B cell (primary cell): Measurements from ENCODE around the gene PRRG2. TPM values are rescaled to one million over a fixed set of nuclear protein-coding genes. Genes with fewer than 3 reads are reported as not detected.

Source experiments
- ATAC-seq: fragments of 200-7000 bp; cut with Tn5 transposase; one replicate; pipeline ENCODE4 v1.10.0; 2021; ENCODE audit warnings: low read depth, mild to moderate bottlenecking, moderate number of reproducible peaks, moderate library complexity
- CTCF ChIA-PET: fragments of 350-600 bp; sonication (Branson Sonifier 250); formaldehyde crosslinking; loops from one replicate; lab custom pipeline; 2021; ENCODE audit warnings: antibody characterized with exemption, inconsistent platforms; lab: Charles Lee
- POLR2A ChIA-PET: fragments of 350-600 bp; sonication (Branson Sonifier 250); formaldehyde crosslinking; loops from one replicate; lab custom pipeline; 2021; ENCODE audit warnings: antibody characterized with exemption; lab: Charles Lee
- DNase-seq: peaks from one replicate; pipeline ENCODE4 v3.0.0; 2013
- H2AFZ ChIP-seq: 2 replicates; pipeline ENCODE4 v1.6.1; 2012; ENCODE audit warnings: mild to moderate bottlenecking, low read depth, low read length; ENCODE audit not compliant: insufficient read depth, poor library complexity, severe bottlenecking
- H3K27ac ChIP-seq, 2 donors: 1 replicate in 1 of 2; 2 replicates in 1 of 2; pipeline ENCODE4 v1.5.1; 2012 to 2013; ENCODE audit warnings: low read length in 2 of 2, mild to moderate bottlenecking in 2 of 2, moderate library complexity in 1 of 2
- H3K27me3 ChIP-seq, 4 experiments: fragments of 200-600 bp in 1 of 4; sonication (generic) in 1 of 4; replicated peaks in 1 of 4; 1 replicate in 2 of 4; 2 replicates in 2 of 4; pipeline versions ENCODE4 v1.6.1 to v1.7.0; 2013 to 2016; ENCODE audit warnings: low read length in 3 of 4, mild to moderate bottlenecking in 2 of 4, mixed read lengths in 1 of 4, moderate library complexity in 1 of 4; ENCODE audit not compliant: insufficient read depth in 4 of 4, control insufficient read depth in 3 of 4; ENCODE audit errors: control extremely low read depth in 1 of 4
- H3K36me3 ChIP-seq, 2 experiments: replicated peaks in 1 of 2; 1 replicate in 1 of 2; 2 replicates in 1 of 2; pipeline versions ENCODE4 v1.6.1 to v1.7.1; 2013; ENCODE audit warnings: low read length in 1 of 2; ENCODE audit not compliant: insufficient read depth in 2 of 2, control insufficient read depth in 1 of 2; ENCODE audit errors: control extremely low read depth in 1 of 2, extremely low read depth in 1 of 2
- H3K4me1 ChIP-seq, 2 donors: fragments of 200-600 bp in 1 of 2; sonication (generic) in 1 of 2; 1 replicate in 1 of 2; 2 replicates in 1 of 2; pipeline versions ENCODE4 v1.5.1 to v1.6.1; 2013 to 2017; ENCODE audit warnings: low read length in 2 of 2; ENCODE audit not compliant: control insufficient read depth in 2 of 2, insufficient read depth in 2 of 2
- H3K4me2 ChIP-seq: replicated peaks from 2 replicates; pipeline ENCODE3; 2012; ENCODE audit warnings: mild to moderate bottlenecking, low read depth, low read length; ENCODE audit not compliant: poor library complexity, severe bottlenecking
- H3K4me3 ChIP-seq, 5 experiments: fragments of 200-600 bp in 1 of 5; sonication (generic) in 1 of 5; 1 replicate in 3 of 5; 2 replicates in 2 of 5; pipeline versions ENCODE4 v1.5.1 to v1.7.0; 2011 to 2016; ENCODE audit warnings: low read length in 4 of 5, mild to moderate bottlenecking in 4 of 5, low read depth in 2 of 5, control low read depth in 1 of 5, moderate library complexity in 1 of 5; ENCODE audit not compliant: insufficient read depth in 1 of 5; ENCODE audit errors: control extremely low read depth in 1 of 5, extremely low read depth in 1 of 5
- H3K79me2 ChIP-seq: fragments of 200-600 bp; sonication (generic); one replicate; pipeline ENCODE4 v1.6.0; 2016; ENCODE audit warnings: low read length; ENCODE audit not compliant: control insufficient read depth, insufficient read depth
- H3K9ac ChIP-seq: fragments of 200-600 bp; sonication (generic); 2 replicates; pipeline ENCODE4 v1.6.1; 2017; ENCODE audit warnings: mild to moderate bottlenecking, low read length, moderate library complexity
- H3K9me3 ChIP-seq, 3 donors: one replicate each; pipeline versions ENCODE4 v1.6.1 to v1.7.1; 2013; ENCODE audit warnings: low read length in 2 of 3; ENCODE audit not compliant: control insufficient read depth in 2 of 3, insufficient read depth in 1 of 3; ENCODE audit errors: control extremely low read depth in 1 of 3
- H4K20me1 ChIP-seq: 2 replicates; pipeline ENCODE4 v1.6.0; 2012; ENCODE audit warnings: mild to moderate bottlenecking, low read length; ENCODE audit not compliant: insufficient read depth, control insufficient read depth, poor library complexity, severe bottlenecking
- H3K27ac Mint-ChIP-seq: one replicate; pipeline ENCODE4 v1.8.0; 2021; ENCODE audit warnings: mixed read lengths
- H3K27me3 Mint-ChIP-seq: one replicate; pipeline ENCODE4 v1.8.0; 2021; ENCODE audit warnings: mixed read lengths
- H3K4me1 Mint-ChIP-seq: one replicate; pipeline ENCODE4 v1.8.0; 2021; ENCODE audit warnings: mixed read lengths
- H3K4me3 Mint-ChIP-seq: one replicate; pipeline ENCODE4 v1.8.0; 2021; ENCODE audit warnings: mixed read lengths
- H3K9me3 Mint-ChIP-seq: one replicate; pipeline ENCODE4 v1.8.0; 2022; ENCODE audit warnings: mixed read lengths; ENCODE audit not compliant: insufficient read depth
- EZH2 ChIP-seq: IDR thresholded peaks from 2 replicates; pipeline ENCODE4 v1.6.1; 2012; ENCODE audit warnings: borderline replicate concordance, low read depth, mild to moderate bottlenecking, moderate library complexity, low read length; ENCODE audit not compliant: insufficient read depth, poor library complexity, severe bottlenecking
- WGBS: methylation state at CpG from one replicate; pipeline ENCODE4 v1.1.5; 2013; ENCODE audit warnings: missing lambda C conversion rate; ENCODE audit not compliant: insufficient coverage; 5-methylcytosine and 5-hydroxymethylcytosine counted together
- intact Hi-C: fragments of 100-400 bp; cut with micrococcal nuclease; formaldehyde crosslinking; loops from one replicate; pipeline ENCODE4 v1.10.0; 2022
- polyA plus RNA-seq: library from polyadenylated mRNA; depleted of rRNA; stranded (reverse); fragments of >200 nt; gene quantifications from 2 replicates; pipeline ENCODE4 v1.2.3, GENCODE V29; 2012
- total RNA-seq, 2 donors: library from RNA; stranded (reverse); fragments of 120-200 nt in 1 of 2; gene quantifications; 1 replicate in 1 of 2; 2 replicates in 1 of 2; pipeline versions ENCODE4 v1.2.3 to v1.2.4, GENCODE V29; 2013 to 2022
- TF ChIP-seq, protein P1 (sequence below): fragments of 200-600 bp; IDR thresholded peaks from one replicate; pipeline ENCODE4 v1.8.0; 2022; ENCODE audit warnings: antibody characterized with exemption, mild to moderate bottlenecking

Gene PRRG2
- total and polyA plus RNA-seq, 2 donors (not counting 1 experiment from before 2014, with no cell fraction given): 1.1 to 4.4 TPM

DNA sequence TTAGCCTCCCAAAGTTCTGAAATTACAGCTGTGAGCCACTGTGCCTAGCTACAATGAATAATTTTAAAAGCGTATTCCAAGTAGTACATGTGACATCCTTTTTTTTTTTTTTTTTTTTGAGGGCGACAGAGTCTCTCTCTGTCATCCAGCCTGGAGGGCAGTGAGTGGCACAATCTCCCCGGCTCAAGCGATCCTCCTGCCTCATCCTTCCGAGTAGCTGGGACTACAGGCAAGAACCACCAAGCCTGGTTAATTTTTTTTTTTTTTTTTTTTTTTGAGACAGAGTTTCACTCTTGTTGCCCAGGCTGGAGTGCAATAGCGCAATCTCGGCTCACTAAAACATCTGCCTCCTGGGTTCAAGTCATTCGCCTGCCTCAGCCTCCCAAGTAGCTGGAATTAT lies 6.1 kb downstream of the PRRG2 start:
- ChIA-PET POLR2A (interaction anchor here (0.6 to 0.7 kb wide), 4 partner anchors 33 to 1250 kb away, joined by 3 to 4 read pairs (median 4); no protein-coding TSS in a partner anchor), CTCF (interaction anchor here (0.6 to 1.2 kb wide), 3 partner anchors 14 to 42 kb away, joined by 3 to 4 read pairs (median 3); no protein-coding TSS in a partner anchor)
- no peaks in the 10 kb centered on the region for H3K36me3 ChIP-seq
- peaks cover 7% of the 10 kb centered on the region for H3K79me2 ChIP-seq
- DNase-seq: no peak
- H3K9me3 Mint-ChIP-seq: no peaks in the 10 kb centered on the region
- H2AFZ ChIP-seq: no peak overlapping the region
- 100% methylated on average over 1 of the region's 8 CpGs for WGBS
- H3K4me1 ChIP-seq: peaks cover 0 to 7% of the 10 kb centered on the region in 2 donors
- peaks cover 7% of the 10 kb centered on the region for H3K4me1 Mint-ChIP-seq
- TF ChIP-seq EZH2: no peak
- TF ChIP-seq, protein P1, sequence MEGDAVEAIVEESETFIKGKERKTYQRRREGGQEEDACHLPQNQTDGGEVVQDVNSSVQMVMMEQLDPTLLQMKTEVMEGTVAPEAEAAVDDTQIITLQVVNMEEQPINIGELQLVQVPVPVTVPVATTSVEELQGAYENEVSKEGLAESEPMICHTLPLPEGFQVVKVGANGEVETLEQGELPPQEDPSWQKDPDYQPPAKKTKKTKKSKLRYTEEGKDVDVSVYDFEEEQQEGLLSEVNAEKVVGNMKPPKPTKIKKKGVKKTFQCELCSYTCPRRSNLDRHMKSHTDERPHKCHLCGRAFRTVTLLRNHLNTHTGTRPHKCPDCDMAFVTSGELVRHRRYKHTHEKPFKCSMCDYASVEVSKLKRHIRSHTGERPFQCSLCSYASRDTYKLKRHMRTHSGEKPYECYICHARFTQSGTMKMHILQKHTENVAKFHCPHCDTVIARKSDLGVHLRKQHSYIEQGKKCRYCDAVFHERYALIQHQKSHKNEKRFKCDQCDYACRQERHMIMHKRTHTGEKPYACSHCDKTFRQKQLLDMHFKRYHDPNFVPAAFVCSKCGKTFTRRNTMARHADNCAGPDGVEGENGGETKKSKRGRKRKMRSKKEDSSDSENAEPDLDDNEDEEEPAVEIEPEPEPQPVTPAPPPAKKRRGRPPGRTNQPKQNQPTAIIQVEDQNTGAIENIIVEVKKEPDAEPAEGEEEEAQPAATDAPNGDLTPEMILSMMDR: no peak
- H4K20me1 ChIP-seq: peaks cover 6% of the 10 kb centered on the region
- no peak overlapping the region for H3K4me3 Mint-ChIP-seq
- H3K9me3 ChIP-seq: no peaks in the 10 kb centered on the region
- H3K27ac ChIP-seq: no peak overlapping the region
- no peaks in the 10 kb centered on the region for H3K27me3 ChIP-seq
- H3K27ac Mint-ChIP-seq: no peak overlapping the region
- ATAC-seq: no peak
- intact Hi-C loops: loop anchor here (10.0 kb wide), 1 partner anchor 438 kb away; the partner anchor contains the start of genes VRK3 and ZNF473
- no peak overlapping the region for H3K4me2 ChIP-seq
- no peak overlapping the region for H3K9ac ChIP-seq
- H3K4me3 ChIP-seq: no peak overlapping the region
- H3K27me3 Mint-ChIP-seq: no peaks in the 10 kb centered on the region

DNA sequence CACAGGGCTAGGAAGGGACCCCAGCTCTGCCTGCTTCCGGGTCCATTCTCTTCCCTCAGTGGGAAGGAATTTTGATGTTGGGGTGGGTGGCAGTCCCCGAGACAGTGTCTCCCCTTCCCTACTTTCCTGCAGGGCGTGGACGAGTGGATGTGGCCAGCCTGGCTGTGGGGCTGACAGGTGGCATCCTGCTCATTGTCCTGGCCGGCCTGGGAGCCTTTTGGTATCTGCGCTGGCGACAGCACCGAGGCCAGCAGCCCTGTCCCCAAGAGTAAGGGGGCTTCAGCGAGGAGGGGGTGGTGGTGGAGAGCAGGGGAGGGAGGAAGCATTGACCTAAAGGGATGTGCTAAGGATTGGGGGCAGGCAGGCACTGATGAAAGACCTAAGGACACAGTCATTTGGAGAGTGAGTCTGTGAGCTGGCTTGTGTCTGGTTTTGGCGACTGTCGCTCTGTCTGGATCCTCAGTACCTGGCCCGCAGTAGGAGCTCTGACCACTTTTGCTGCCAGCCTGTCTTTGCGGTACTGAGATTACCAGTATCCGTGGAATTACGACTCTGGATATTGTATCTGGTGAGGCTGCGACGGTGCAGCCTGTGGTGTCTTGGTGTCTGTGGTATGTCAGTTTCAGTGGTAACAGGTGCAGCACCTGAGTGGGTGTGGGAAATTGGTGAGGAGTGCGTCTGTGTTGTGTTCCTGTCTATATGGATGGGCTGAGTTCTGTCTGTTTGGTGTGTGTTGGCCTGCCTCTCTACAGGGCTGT lies 7.4 kb downstream of the PRRG2 start:
- CTCF ChIA-PET: interaction anchor here (0.7 to 1.1 kb wide), 2 partner anchors 9 to 10 kb away, joined by 3 to 4 read pairs; no protein-coding TSS in a partner anchor
- Histone ChIP-seq H3K4me3 (no peak overlapping the region), H3K36me3 (peaks cover 0 to under 1% of the 10 kb centered on the region in 2 experiments), H3K27me3 (no peaks in the 10 kb centered on the region), H3K4me2 (no peak overlapping the region), H3K9me3 (no peaks in the 10 kb centered on the region), H3K9ac (no peak overlapping the region), H2AFZ (no peak overlapping the region), H3K79me2 (peaks cover 21% of the 10 kb centered on the region), H4K20me1 (peaks cover 20% of the 10 kb centered on the region), H3K27ac (no peak overlapping the region), H3K4me1 (peaks cover 10 to 20% of the 10 kb centered on the region in 2 donors)
- no peak for TF ChIP-seq EZH2
- TF ChIP-seq, protein P1: no peak
- WGBS: 82% methylated on average over 15 of the region's 18 CpGs
- H3K27ac Mint-ChIP-seq: no peak overlapping the region
- H3K9me3 Mint-ChIP-seq: no peaks in the 10 kb centered on the region
- peak; percentile 46 for DNase-seq
- POLR2A ChIA-PET: interaction anchor here (0.7 to 3.7 kb wide), 2 partner anchors 8 to 67 kb away, joined by 6 to 26 read pairs; partner anchors contain the start of genes NOSIP and PRRG2
- no peak overlapping the region for H3K4me3 Mint-ChIP-seq
- ATAC-seq: no peak
- peaks cover 20% of the 10 kb centered on the region for H3K4me1 Mint-ChIP-seq
- no peaks in the 10 kb centered on the region for H3K27me3 Mint-ChIP-seq
- intact Hi-C loops: loop anchor here (10.0 kb wide), 1 partner anchor 436 kb away; the partner anchor contains the start of genes VRK3 and ZNF473
